ENCODE results near the gene TEX22.

The TEX22 gene

GRCh38 chr14:105420974-105421674 lies 22.8 kb downstream of the TEX22 start:
- DNase-seq (ENCODE audit: low read depth in 2 of 2) = no peak

- no peak for DNase-seq (ENCODE audit: low read depth in 2 of 2)
These were observed 23.6 kb downstream of the TEX22 start for GRCh38 chr14:105421723-105422615.

- DNase-seq (ENCODE audit: low read depth in 2 of 2) = no peak
These were observed 24.6 kb downstream of the TEX22 start for GRCh38 chr14:105422695-105423487.

GRCh38 chr14:105423488-105424195 lies 25.3 kb downstream of the TEX22 start:
- DNase-seq (ENCODE audit: low read depth in 2 of 2) = no peak

GRCh38 chr14:105424861-105425260 lies 26.5 kb downstream of the TEX22 start:
- DNase-seq (ENCODE audit: low read depth in 2 of 2) = no peak

GRCh38 chr14:105425823-105426247 lies 27.5 kb downstream of the TEX22 start:
- no peak for DNase-seq (ENCODE audit: low read depth in 2 of 2)

GRCh38 chr14:105426416-105427130 lies 28.2 kb downstream of the TEX22 start:
- DNase-seq (ENCODE audit: low read depth in 2 of 2) = no peak

- no peak for DNase-seq (ENCODE audit: low read depth in 2 of 2)
These were observed 29.1 kb downstream of the TEX22 start for GRCh38 chr14:105427412-105427811.

GRCh38 chr14:105427936-105428485 lies 29.7 kb downstream of the TEX22 start:
- DNase-seq (ENCODE audit: low read depth in 2 of 2) = no peak

- no peak for DNase-seq (ENCODE audit: low read depth in 2 of 2)
These were observed 31.7 kb downstream of the TEX22 start for GRCh38 chr14:105430042-105430441.

GRCh38 chr14:105430565-105430964 lies 32.2 kb downstream of the TEX22 start:
- no peak for DNase-seq (ENCODE audit: low read depth in 2 of 2)

GRCh38 chr14:105431256-105431655 lies 32.9 kb downstream of the TEX22 start:
- no peak for DNase-seq (ENCODE audit: low read depth in 2 of 2)

GRCh38 chr14:105432657-105433056 lies 34.3 kb downstream of the TEX22 start:
- no peak for DNase-seq (ENCODE audit: low read depth in 2 of 2)

GRCh38 chr14:105433161-105433605 lies 34.8 kb downstream of the TEX22 start:
- DNase-seq (ENCODE audit: low read depth in 2 of 2) = no peak

GRCh38 chr14:105436402-105436801 lies 38.1 kb downstream of the TEX22 start:
- DNase-seq (ENCODE audit: low read depth in 2 of 2) = no peak

GRCh38 chr14:105436891-105437722 lies 38.8 kb downstream of the TEX22 start:
- DNase-seq (ENCODE audit: low read depth in 2 of 2) = no peak

GRCh38 chr14:105437723-105438500 lies 39.6 kb downstream of the TEX22 start:
- no peak for DNase-seq (ENCODE audit: low read depth in 2 of 2)

GRCh38 chr14:105439179-105439578 lies 40.8 kb downstream of the TEX22 start:
- DNase-seq (ENCODE audit: low read depth in 2 of 2) = no peak

All from stimulated activated CD8-positive, alpha-beta memory T cell treated with anti-CD3 and anti-CD28 coated beads, Interleukin-2, amount 100 ng/mL, for 1 hour (primary cell).